Measurements from ENCODE around the gene NPAS3.

Gene NPAS3

GRCh38 chr14:33191855-33192254 is 253.2 kb downstream of the NPAS3 start:
- TF ChIP-seq FOXP2 (optimal IDR thresholded peaks at IDR 0.05; ENCODE audit: borderline replicate concordance, extremely low read depth, extremely low read length, insufficient read depth): no peak
- no peak for TF ChIP-seq POLR2AphosphoS5 (IDR thresholded peaks at IDR 0.05; ENCODE audit: low read depth, low read length)
- TF ChIP-seq TAF1 (IDR thresholded peaks at IDR 0.05; ENCODE audit: borderline replicate concordance, insufficient read depth, low read length): no peak
- no peak for TF ChIP-seq SIN3A (IDR thresholded peaks at IDR 0.05; ENCODE audit: borderline replicate concordance, insufficient read depth, low read length)
- TF ChIP-seq, protein P1, sequence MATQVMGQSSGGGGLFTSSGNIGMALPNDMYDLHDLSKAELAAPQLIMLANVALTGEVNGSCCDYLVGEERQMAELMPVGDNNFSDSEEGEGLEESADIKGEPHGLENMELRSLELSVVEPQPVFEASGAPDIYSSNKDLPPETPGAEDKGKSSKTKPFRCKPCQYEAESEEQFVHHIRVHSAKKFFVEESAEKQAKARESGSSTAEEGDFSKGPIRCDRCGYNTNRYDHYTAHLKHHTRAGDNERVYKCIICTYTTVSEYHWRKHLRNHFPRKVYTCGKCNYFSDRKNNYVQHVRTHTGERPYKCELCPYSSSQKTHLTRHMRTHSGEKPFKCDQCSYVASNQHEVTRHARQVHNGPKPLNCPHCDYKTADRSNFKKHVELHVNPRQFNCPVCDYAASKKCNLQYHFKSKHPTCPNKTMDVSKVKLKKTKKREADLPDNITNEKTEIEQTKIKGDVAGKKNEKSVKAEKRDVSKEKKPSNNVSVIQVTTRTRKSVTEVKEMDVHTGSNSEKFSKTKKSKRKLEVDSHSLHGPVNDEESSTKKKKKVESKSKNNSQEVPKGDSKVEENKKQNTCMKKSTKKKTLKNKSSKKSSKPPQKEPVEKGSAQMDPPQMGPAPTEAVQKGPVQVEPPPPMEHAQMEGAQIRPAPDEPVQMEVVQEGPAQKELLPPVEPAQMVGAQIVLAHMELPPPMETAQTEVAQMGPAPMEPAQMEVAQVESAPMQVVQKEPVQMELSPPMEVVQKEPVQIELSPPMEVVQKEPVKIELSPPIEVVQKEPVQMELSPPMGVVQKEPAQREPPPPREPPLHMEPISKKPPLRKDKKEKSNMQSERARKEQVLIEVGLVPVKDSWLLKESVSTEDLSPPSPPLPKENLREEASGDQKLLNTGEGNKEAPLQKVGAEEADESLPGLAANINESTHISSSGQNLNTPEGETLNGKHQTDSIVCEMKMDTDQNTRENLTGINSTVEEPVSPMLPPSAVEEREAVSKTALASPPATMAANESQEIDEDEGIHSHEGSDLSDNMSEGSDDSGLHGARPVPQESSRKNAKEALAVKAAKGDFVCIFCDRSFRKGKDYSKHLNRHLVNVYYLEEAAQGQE (IDR thresholded peaks at IDR 0.05; ENCODE audit: insufficient read depth in 1 of 2, low read depth in 2 of 2, low read length in 2 of 2): no peak

DNA sequence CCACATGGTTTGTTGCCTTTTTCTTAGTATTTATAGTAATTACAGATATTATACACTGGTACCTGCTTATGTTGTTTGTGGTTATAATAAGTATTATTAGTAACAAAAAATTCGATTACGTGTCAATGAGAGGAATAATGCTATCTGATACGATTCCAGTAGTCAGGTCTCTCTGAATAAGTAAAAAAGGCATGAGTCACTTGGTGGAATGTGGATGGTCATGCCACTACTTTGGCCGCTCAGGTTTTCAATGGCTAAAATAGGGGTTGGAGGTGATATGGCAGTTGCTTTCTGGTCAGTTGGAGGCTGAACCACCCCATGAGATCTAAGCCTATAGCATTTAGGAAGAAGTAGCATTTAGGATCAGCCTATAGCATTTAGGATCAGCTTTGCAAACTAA is 255.9 kb downstream of the NPAS3 start:
- TF ChIP-seq SIN3A (IDR thresholded peaks at IDR 0.05; ENCODE audit: borderline replicate concordance, insufficient read depth, low read length) (no peak), POLR2AphosphoS5 (IDR thresholded peaks at IDR 0.05; ENCODE audit: low read depth, low read length) (no peak), TAF1 (IDR thresholded peaks at IDR 0.05; ENCODE audit: borderline replicate concordance, insufficient read depth, low read length) (no peak), FOXP2 (optimal IDR thresholded peaks at IDR 0.05; ENCODE audit: borderline replicate concordance, extremely low read depth, extremely low read length, insufficient read depth) (no peak)
- TF ChIP-seq, protein P1 (IDR thresholded peaks at IDR 0.05; ENCODE audit: insufficient read depth in 1 of 2, low read depth in 2 of 2, low read length in 2 of 2): no peak

GRCh38 chr14:33198684-33199083 is 260.0 kb downstream of the NPAS3 start:
- TF ChIP-seq, protein P1 (IDR thresholded peaks at IDR 0.05; ENCODE audit: insufficient read depth in 1 of 2, low read depth in 2 of 2, low read length in 2 of 2): no peak
- TF ChIP-seq TAF1 (IDR thresholded peaks at IDR 0.05; ENCODE audit: borderline replicate concordance, insufficient read depth, low read length) (no peak), POLR2AphosphoS5 (IDR thresholded peaks at IDR 0.05; ENCODE audit: low read depth, low read length) (no peak), FOXP2 (optimal IDR thresholded peaks at IDR 0.05; ENCODE audit: borderline replicate concordance, extremely low read depth, extremely low read length, insufficient read depth) (no peak), SIN3A (IDR thresholded peaks at IDR 0.05; ENCODE audit: borderline replicate concordance, insufficient read depth, low read length) (no peak)

DNA sequence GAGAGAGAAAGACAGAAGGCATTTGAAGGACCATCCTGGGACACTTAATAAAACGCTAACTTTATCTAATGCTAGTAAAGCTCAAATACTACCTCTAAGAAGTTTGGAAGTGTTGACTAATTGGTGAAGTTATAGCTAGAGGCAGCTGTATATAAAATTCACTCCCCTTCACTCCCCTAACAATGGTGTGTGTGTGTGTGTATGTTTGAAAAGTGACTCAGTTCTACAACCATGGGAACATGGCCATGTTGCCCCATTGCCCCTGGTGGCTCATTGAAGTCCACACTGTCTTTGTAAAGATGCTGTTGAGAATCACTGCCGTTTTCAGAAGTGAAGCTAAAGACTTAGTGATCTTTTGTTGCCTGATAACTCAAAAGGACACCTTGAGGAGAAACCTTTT is 262.4 kb downstream of the NPAS3 start:
- no peak for TF ChIP-seq SIN3A (IDR thresholded peaks at IDR 0.05; ENCODE audit: borderline replicate concordance, insufficient read depth, low read length)

- TF ChIP-seq, protein P1 (IDR thresholded peaks at IDR 0.05; ENCODE audit: insufficient read depth in 1 of 2, low read depth in 2 of 2, low read length in 2 of 2): no peak
- TF ChIP-seq TAF1 (IDR thresholded peaks at IDR 0.05; ENCODE audit: borderline replicate concordance, insufficient read depth, low read length) (no peak), FOXP2 (optimal IDR thresholded peaks at IDR 0.05; ENCODE audit: borderline replicate concordance, extremely low read depth, extremely low read length, insufficient read depth) (no peak), SIN3A (IDR thresholded peaks at IDR 0.05; ENCODE audit: borderline replicate concordance, insufficient read depth, low read length) (no peak), POLR2AphosphoS5 (IDR thresholded peaks at IDR 0.05; ENCODE audit: low read depth, low read length) (no peak)
Observed at GRCh38 chr14:33206981-33207380, 268.3 kb downstream of the NPAS3 start.

Data from PFSK-1 (cell line).